Measurements from ENCODE around the gene TMEM131L. TPM values are rescaled to one million over a fixed set of nuclear protein-coding genes. Genes with fewer than 3 reads are reported as not detected.

The TMEM131L gene
- total RNA-seq, 1 experiment from 2014 or later = 14.6 TPM

GRCh38 chr4:153438916-153439756 is 27.0 kb upstream of the TMEM131L start:
- no peak overlapping the region for H3K27ac Mint-ChIP-seq
- 0 out of 4 replicates have a peak, but pooled peaks cover 0 to under 1% of the 10 kb centered on the region in 2 experiments for H3K4me1 Mint-ChIP-seq
- Histone ChIP-seq H3K9ac (ENCODE audit: extremely low read depth, insufficient read length, low read length) (no peak overlapping the region), H2BK20ac (ENCODE audit: low read depth, low read length, poor library complexity, severe bottlenecking) (no peak overlapping the region), H3K27me3 (ENCODE audit: insufficient read depth, low read length) (no peaks in the 10 kb centered on the region), H2BK5ac (ENCODE audit: insufficient read length, low read length) (no peak overlapping the region), H3K79me2 (ENCODE audit: insufficient read depth, low read length) (no peaks in the 10 kb centered on the region), H3K23ac (ENCODE audit: insufficient read length, low read depth, low read length) (no peak overlapping the region), H3K14ac (ENCODE audit: insufficient read depth, low read length) (no peak overlapping the region), H3K4ac (ENCODE audit: low read depth, low read length) (no peak overlapping the region), H2AK5ac (ENCODE audit: insufficient read length, low read length) (no peak overlapping the region), H2BK15ac (ENCODE audit: low read depth, low read length) (no peak overlapping the region), H4K91ac (ENCODE audit: insufficient read length, low read depth, low read length) (no peak overlapping the region), H3K4me1 (ENCODE audit: insufficient read depth, low read length) (no peaks in the 10 kb centered on the region), H3T11ph (ENCODE audit: low read length) (no peak overlapping the region), H4K5ac (ENCODE audit: insufficient read length, low read depth, low read length) (no peak overlapping the region), H3K27ac (ENCODE audit: insufficient read length, low read depth, low read length) (no peak overlapping the region), H2AFZ (ENCODE audit: low read length) (no peak overlapping the region), H2BK12ac (ENCODE audit: insufficient read length, low read depth, low read length) (no peak overlapping the region), H2BK120ac (ENCODE audit: low read depth, low read length, poor library complexity, severe bottlenecking) (no peak overlapping the region), H4K20me1 (ENCODE audit: control insufficient read depth, insufficient read depth, insufficient read length) (no peaks in the 10 kb centered on the region), H4K8ac (replicated peaks; ENCODE audit: insufficient read length, low read depth, low read length) (no peak overlapping the region), H3K79me1 (ENCODE audit: insufficient read depth, low read depth, low read length, poor library complexity, severe bottlenecking) (no peaks in the 10 kb centered on the region), H3K9me3 (ENCODE audit: control insufficient read depth, low read depth, low read length) (no peaks in the 10 kb centered on the region), H3K23me2 (ENCODE audit: insufficient read length, low read depth, low read length, poor library complexity, severe bottlenecking) (no peaks in the 10 kb centered on the region), H3K4me2 (ENCODE audit: insufficient read depth, insufficient read length, low read length) (no peak overlapping the region), H3K56ac (ENCODE audit: insufficient read length, low read depth, low read length) (no peak overlapping the region), H3K18ac (ENCODE audit: insufficient read length, low read depth, low read length) (no peak overlapping the region)
- WGBS (ENCODE audit: extremely low coverage, insufficient read length, low lambda C conversion rate) = no CpG with 5 or more reads among the region's 13 CpGs
- no peaks in the 10 kb centered on the region for H3K36me3 Mint-ChIP-seq (ENCODE audit: insufficient read depth in 1 of 3, low read depth in 3 of 3)
- H3K9me3 Mint-ChIP-seq = no peaks in the 10 kb centered on the region
- TF ChIP-seq, protein P1, sequence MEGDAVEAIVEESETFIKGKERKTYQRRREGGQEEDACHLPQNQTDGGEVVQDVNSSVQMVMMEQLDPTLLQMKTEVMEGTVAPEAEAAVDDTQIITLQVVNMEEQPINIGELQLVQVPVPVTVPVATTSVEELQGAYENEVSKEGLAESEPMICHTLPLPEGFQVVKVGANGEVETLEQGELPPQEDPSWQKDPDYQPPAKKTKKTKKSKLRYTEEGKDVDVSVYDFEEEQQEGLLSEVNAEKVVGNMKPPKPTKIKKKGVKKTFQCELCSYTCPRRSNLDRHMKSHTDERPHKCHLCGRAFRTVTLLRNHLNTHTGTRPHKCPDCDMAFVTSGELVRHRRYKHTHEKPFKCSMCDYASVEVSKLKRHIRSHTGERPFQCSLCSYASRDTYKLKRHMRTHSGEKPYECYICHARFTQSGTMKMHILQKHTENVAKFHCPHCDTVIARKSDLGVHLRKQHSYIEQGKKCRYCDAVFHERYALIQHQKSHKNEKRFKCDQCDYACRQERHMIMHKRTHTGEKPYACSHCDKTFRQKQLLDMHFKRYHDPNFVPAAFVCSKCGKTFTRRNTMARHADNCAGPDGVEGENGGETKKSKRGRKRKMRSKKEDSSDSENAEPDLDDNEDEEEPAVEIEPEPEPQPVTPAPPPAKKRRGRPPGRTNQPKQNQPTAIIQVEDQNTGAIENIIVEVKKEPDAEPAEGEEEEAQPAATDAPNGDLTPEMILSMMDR (conservative IDR thresholded peaks at IDR 0.05) = no peak
- no peak overlapping the region for H3K4me3 Mint-ChIP-seq
- no peak for DNase-seq
- peaks cover 1% of the 10 kb centered on the region; the same call in 1 of the 2 replicates for H3K27me3 Mint-ChIP-seq (ENCODE audit: low read depth)

All from H9 (cell line).